Tibial nerve (tissue), 4 donors: ENCODE measurements around the gene OPN3. TPM values are rescaled to one million over a fixed set of nuclear protein-coding genes. Genes with fewer than 3 reads are reported as not detected.

Experiments
- DNase-seq, 2 donors: peaks; one replicate each; pipeline ENCODE4 v3.0.0-alpha.2; 2019; ENCODE audit warnings: low spot score in 2 of 2
- H3K27ac ChIP-seq, 4 donors: fragments of 200-600 bp; sonication (generic) in 3 of 4; one replicate each; pipeline ENCODE4 v1.5.1; 2017 to 2019; ENCODE audit warnings: mild to moderate bottlenecking in 1 of 4
- H3K27me3 ChIP-seq, 2 donors: fragments of 200-600 bp; sonication (generic) in 1 of 2; one replicate each; pipeline versions ENCODE4 v1.5.1 to v1.6.0; 2017 to 2019
- H3K36me3 ChIP-seq, 3 donors: fragments of 200-600 bp; sonication (generic); one replicate each; pipeline ENCODE4 v1.5.1; 2018 to 2019
- H3K4me1 ChIP-seq, 4 donors: fragments of 200-600 bp; sonication (generic) in 3 of 4; one replicate each; pipeline ENCODE4 v1.5.1; 2017 to 2019
- H3K4me3 ChIP-seq, 4 donors: fragments of 200-600 bp; sonication (generic) in 3 of 4; one replicate each; pipeline ENCODE4 v1.5.1; 2017 to 2019; ENCODE audit warnings: mild to moderate bottlenecking in 1 of 4, moderate library complexity in 1 of 4
- H3K9me3 ChIP-seq, 4 donors: fragments of 200-600 bp; sonication (generic) in 3 of 4; one replicate each; pipeline ENCODE4 v1.5.1; 2017 to 2019
- CTCF ChIP-seq, 5 experiments: fragments of 200-600 bp in 3 of 5; fragments of 450-650 bp in 2 of 5; sonication (generic) in 3 of 5; IDR thresholded peaks; one replicate each; pipeline ENCODE4 v1.5.1; 2016 to 2019; ENCODE audit warnings: antibody characterized with exemption in 5 of 5, mild to moderate bottlenecking in 3 of 5, moderate library complexity in 2 of 5
- EP300 ChIP-seq, 2 donors: sonication (generic); formaldehyde crosslinking; IDR thresholded peaks; one replicate each; pipeline ENCODE4 v1.6.1; 2017; ENCODE audit warnings: antibody characterized with exemption in 2 of 2, mild to moderate bottlenecking in 1 of 2
- POLR2A ChIP-seq, 2 donors: fragments of 450-650 bp; IDR thresholded peaks; one replicate each; pipeline ENCODE4 v1.6.1; 2017; ENCODE audit warnings: antibody characterized with exemption in 2 of 2, mild to moderate bottlenecking in 2 of 2, moderate library complexity in 2 of 2
- WGBS, 2 donors: methylation state at CpG; one replicate each; pipeline ENCODE4 v1.1.5; 2018; 5-methylcytosine and 5-hydroxymethylcytosine counted together
- total RNA-seq, 4 donors: library from RNA; depleted of rRNA; stranded (reverse); fragments of >200 nt; gene quantifications; one replicate each; pipeline ENCODE4 v1.1.0, GENCODE V29; 2016

OPN3 gene
- total RNA-seq, 4 donors from 2014 or later, result 17.8 to 31.7 (median 19.7) TPM

GRCh38 chr1:241624935-241625334 is 15.2 kb downstream of the OPN3 start:
- TF ChIP-seq CTCF (IDR thresholded peaks at IDR 0.05) (no peak), POLR2A (IDR thresholded peaks at IDR 0.05) (no peak), EP300 (IDR thresholded peaks at IDR 0.05) (no peak)
- Histone ChIP-seq H3K4me1 (peaks cover 0 to 3% (median 0%) of the 10 kb centered on the region in 4 donors), H3K4me3 (no peak overlapping the region), H3K27ac (no peak overlapping the region), H3K9me3 (no peaks in the 10 kb centered on the region), H3K36me3 (peaks cover 0 to 9% (median 0%) of the 10 kb centered on the region in 3 donors), H3K27me3 (no peaks in the 10 kb centered on the region)
- DNase-seq, result no peak
- WGBS, 2 donors, result 88 to 94% methylated on average over 2 of the region's 2 CpGs

- H3K36me3 ChIP-seq, result peaks cover 0 to 9% (median 0%) of the 10 kb centered on the region in 3 donors
- no peaks in the 10 kb centered on the region for H3K27me3 ChIP-seq
- no peaks in the 10 kb centered on the region for H3K4me1 ChIP-seq
- H3K9me3 ChIP-seq, result no peaks in the 10 kb centered on the region
- WGBS, 2 donors, result 78 to 84% methylated on average over 5 of the region's 5 CpGs
- no peak for DNase-seq
- no peak overlapping the region for H3K4me3 ChIP-seq
- H3K27ac ChIP-seq, result no peak overlapping the region
- TF ChIP-seq CTCF (IDR thresholded peaks at IDR 0.05), result no peak
- no peak for TF ChIP-seq EP300 (IDR thresholded peaks at IDR 0.05)
- TF ChIP-seq POLR2A (IDR thresholded peaks at IDR 0.05), result no peak
These were observed 17.5 kb downstream of the OPN3 start for GRCh38 chr1:241622669-241623068.

GRCh38 chr1:241617426-241617825 is 22.7 kb downstream of the OPN3 start:
- Histone ChIP-seq H3K36me3 (no peaks in the 10 kb centered on the region), H3K4me3 (no peak overlapping the region), H3K4me1 (peaks cover 0 to 3% (median 0%) of the 10 kb centered on the region in 4 donors), H3K9me3 (no peaks in the 10 kb centered on the region), H3K27me3 (no peaks in the 10 kb centered on the region), H3K27ac (no peak overlapping the region)
- DNase-seq, result no peak
- WGBS, 2 donors, result 92 to 99% methylated on average over 7 of the region's 7 CpGs
- TF ChIP-seq CTCF (IDR thresholded peaks at IDR 0.05) (no peak), EP300 (IDR thresholded peaks at IDR 0.05) (no peak), POLR2A (IDR thresholded peaks at IDR 0.05) (no peak)

GRCh38 chr1:241615043-241615974 is 24.9 kb downstream of the OPN3 start:
- H3K27ac ChIP-seq, result no peak overlapping the region
- no peaks in the 10 kb centered on the region for H3K27me3 ChIP-seq
- no peak overlapping the region for H3K4me3 ChIP-seq
- H3K9me3 ChIP-seq, result no peaks in the 10 kb centered on the region
- TF ChIP-seq POLR2A (IDR thresholded peaks at IDR 0.05) (no peak), EP300 (IDR thresholded peaks at IDR 0.05) (no peak), CTCF (IDR thresholded peaks at IDR 0.05) (no peak)
- H3K36me3 ChIP-seq, result no peaks in the 10 kb centered on the region
- DNase-seq, result no peak
- peaks cover 0 to 6% (median 0%) of the 10 kb centered on the region in 4 donors for H3K4me1 ChIP-seq
- WGBS, 2 donors, result 84 to 86% methylated on average over 8 of the region's 8 CpGs

- H3K9me3 ChIP-seq, result no peaks in the 10 kb centered on the region
- 71 to 73% methylated on average over 4 of the region's 4 CpGs for WGBS, 2 donors
- H3K4me3 ChIP-seq, result no peak overlapping the region
- peaks cover 0 to 6% (median 0%) of the 10 kb centered on the region in 4 donors for H3K4me1 ChIP-seq
- TF ChIP-seq EP300 (IDR thresholded peaks at IDR 0.05), result no peak
- TF ChIP-seq CTCF (IDR thresholded peaks at IDR 0.05), result no peak
- TF ChIP-seq POLR2A (IDR thresholded peaks at IDR 0.05), result no peak
- no peak for DNase-seq
- no peaks in the 10 kb centered on the region for H3K27me3 ChIP-seq
- H3K36me3 ChIP-seq, result no peaks in the 10 kb centered on the region
- H3K27ac ChIP-seq, result no peak overlapping the region
These were observed 25.6 kb downstream of the OPN3 start for GRCh38 chr1:241614572-241614971.
